Stromal cell of bone marrow (primary cell): ENCODE results near the gene MLX.
"Not testable (repeated sequence)": the region's sequence is repeated elsewhere in the genome, so short reads cannot be mapped to it uniquely, and the experiment has no call there.

Source experiments
- DNase-seq: peaks from one replicate; pipeline ENCODE4 v3.0.0-alpha.2; 2012; ENCODE audit warnings: low read depth

Gene MLX

GRCh38 chr17:42536372-42537155, 30.3 kb upstream of the MLX start:
- DNase-seq: no peak

GRCh38 chr17:42537156-42537805, 29.6 kb upstream of the MLX start:
- DNase-seq: no peak

GRCh38 chr17:42537826-42538451, 29.0 kb upstream of the MLX start:
- no peak for DNase-seq

GRCh38 chr17:42538482-42538881, 28.4 kb upstream of the MLX start:
- DNase-seq: no peak

- not testable (repeated sequence) for DNase-seq
These were observed 26.3 kb upstream of the MLX start for GRCh38 chr17:42540558-42540957.

GRCh38 chr17:42541041-42541833, 25.7 kb upstream of the MLX start:
- DNase-seq: no peak

DNA sequence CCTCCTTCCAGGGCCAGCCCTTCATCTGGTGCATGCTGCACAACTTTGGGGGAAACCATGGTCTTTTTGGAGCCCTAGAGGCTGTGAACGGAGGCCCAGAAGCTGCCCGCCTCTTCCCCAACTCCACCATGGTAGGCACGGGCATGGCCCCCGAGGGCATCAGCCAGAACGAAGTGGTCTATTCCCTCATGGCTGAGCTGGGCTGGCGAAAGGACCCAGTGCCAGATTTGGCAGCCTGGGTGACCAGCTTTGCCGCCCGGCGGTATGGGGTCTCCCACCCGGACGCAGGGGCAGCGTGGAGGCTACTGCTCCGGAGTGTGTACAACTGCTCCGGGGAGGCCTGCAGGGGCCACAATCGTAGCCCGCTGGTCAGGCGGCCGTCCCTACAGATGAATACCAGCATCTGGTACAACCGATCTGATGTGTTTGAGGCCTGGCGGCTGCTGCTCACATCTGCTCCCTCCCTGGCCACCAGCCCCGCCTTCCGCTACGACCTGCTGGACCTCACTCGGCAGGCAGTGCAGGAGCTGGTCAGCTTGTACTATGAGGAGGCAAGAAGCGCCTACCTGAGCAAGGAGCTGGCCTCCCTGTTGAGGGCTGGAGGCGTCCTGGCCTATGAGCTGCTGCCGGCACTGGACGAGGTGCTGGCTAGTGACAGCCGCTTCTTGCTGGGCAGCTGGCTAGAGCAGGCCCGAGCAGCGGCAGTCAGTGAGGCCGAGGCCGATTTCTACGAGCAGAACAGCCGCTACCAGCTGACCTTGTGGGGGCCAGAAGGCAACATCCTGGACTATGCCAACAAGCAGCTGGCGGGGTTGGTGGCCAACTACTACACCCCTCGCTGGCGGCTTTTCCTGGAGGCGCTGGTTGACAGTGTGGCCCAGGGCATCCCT, 23.5 kb upstream of the MLX start:
- DNase-seq: no peak

GRCh38 chr17:42544874-42545283, 22.0 kb upstream of the MLX start:
- no peak for DNase-seq

GRCh38 chr17:42545755-42546505, 21.0 kb upstream of the MLX start:
- not testable (repeated sequence) for DNase-seq

- DNase-seq: no peak
These were observed 19.9 kb upstream of the MLX start for GRCh38 chr17:42547001-42547461.

- no peak for DNase-seq
These were observed 19.2 kb upstream of the MLX start for GRCh38 chr17:42547698-42548069.

- DNase-seq: no peak
These were observed 18.6 kb upstream of the MLX start for GRCh38 chr17:42548070-42548837.

DNA sequence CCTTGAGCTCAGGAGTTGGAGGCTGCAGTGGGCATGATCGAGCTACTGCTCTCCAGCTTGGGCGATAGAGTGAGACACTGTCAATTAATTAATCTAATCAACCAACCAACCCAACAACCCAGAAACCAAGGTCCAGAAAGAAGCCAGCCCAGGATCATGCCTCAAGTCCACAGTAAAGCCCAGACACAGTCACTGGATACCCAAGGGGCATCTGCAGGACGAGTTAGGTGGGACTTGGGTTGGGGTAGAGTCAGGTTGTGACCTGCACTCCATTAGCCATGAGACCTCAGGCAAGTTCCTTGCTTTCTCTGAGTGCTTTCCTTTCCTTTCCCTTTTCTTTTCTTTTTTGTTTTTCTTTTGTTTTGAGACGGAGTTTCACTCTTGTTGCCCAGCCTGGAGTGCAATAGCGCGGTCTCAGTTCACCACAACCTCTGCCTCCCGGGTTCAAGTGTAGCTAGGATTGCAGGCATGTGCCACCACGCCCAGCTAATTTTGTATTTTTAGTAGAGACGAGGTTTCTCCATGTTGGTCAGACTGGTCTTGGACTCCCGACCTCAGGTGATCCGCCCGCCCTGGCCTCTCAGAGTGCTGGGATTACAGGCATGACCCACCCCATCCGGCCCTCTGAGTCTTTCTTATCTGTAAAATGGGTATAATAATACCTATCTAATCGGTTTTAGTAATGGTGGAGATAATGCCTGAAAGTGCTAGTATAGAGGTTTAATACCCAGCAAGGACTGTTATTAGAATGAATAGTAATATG, 17.7 kb upstream of the MLX start:
- DNase-seq: no peak

DNA sequence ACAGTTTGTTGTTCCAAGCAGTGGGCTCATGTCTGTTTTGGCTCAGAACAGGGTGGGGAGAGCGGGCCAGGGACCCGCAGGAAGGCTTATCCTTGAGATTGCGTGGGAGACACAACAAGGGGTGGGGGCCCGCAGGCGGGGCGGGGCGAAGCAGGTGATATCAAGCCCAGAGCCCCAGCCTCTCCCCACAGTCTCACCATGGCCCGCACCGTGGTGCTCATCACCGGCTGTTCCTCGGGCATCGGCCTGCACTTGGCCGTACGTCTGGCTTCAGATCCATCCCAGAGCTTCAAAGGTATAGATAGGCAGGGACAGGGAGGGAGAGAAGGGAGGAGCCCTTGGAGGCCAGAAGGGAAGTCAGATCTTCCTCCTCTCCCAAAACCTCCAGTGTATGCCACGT, 14.2 kb upstream of the MLX start, which contains the start of gene HSD17B1:
Gene HSD17B1, plus strand, starts transcription at position 188 of the 400 bp plus-strand sequence. Its CDS starts 11 bp downstream, at position 199.
- DNase-seq: not testable (repeated sequence)

DNA sequence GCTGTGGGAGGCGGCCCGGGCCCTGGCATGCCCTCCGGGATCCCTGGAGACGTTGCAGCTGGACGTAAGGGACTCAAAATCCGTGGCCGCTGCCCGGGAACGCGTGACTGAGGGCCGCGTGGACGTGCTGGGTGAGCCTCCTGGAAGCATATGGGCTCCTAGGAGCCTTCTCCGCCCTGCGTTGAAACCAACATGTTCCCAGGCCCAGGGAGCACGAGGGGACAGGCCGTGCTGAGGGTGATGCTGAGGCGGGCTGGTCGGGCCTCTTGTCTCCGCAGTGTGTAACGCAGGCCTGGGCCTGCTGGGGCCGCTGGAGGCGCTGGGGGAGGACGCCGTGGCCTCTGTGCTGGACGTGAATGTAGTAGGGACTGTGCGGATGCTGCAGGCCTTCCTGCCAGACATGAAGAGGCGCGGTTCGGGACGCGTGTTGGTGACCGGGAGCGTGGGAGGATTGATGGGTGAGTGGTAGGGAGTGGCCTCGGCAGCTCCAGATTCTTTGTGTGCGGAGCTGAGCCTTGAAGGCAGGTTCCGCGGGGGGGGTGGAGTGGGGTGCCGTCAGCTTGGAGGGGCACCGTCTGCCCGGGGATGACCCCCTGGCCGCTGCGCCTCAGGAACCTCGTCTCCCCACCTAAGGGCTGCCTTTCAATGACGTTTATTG, 13.6 kb upstream of the MLX start:
- DNase-seq: no peak

GRCh38 chr17:42553866-42554249, 13.0 kb upstream of the MLX start:
- DNase-seq: no peak

DNA sequence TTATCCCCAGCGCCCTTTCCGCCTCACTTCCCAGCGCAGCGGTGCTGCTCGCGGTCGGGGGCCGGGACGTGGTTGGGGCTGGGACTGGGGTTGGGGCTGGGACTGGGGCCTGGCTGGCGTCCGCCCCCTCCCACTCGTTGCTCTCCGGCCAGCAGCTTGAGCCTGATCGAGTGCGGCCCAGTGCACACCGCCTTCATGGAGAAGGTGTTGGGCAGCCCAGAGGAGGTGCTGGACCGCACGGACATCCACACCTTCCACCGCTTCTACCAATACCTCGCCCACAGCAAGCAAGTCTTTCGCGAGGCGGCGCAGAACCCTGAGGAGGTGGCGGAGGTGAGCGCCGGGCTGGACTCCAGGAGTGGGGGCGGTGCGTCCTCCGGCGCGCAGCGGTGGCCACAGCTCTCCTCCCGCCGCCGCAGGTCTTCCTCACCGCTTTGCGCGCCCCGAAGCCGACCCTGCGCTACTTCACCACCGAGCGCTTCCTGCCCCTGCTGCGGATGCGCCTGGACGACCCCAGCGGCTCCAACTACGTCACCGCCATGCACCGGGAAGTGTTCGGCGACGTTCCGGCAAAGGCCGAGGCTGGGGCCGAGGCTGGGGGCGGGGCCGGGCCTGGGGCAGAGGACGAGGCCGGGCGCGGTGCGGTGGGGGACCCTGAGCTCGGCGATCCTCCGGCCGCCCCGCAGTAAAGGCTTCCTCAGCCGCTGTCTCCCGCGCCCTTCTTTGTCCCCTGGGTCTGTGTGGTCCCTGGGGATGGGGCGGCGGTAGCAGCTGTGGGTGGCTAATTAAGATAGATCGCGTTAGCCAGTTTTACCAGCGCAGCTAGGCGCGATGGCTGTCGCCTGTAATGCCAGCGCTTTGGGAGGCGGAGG, 12.4 kb upstream of the MLX start:
- no peak for DNase-seq
